Measurements from ENCODE around the gene FSTL4.

Gene FSTL4

DNA sequence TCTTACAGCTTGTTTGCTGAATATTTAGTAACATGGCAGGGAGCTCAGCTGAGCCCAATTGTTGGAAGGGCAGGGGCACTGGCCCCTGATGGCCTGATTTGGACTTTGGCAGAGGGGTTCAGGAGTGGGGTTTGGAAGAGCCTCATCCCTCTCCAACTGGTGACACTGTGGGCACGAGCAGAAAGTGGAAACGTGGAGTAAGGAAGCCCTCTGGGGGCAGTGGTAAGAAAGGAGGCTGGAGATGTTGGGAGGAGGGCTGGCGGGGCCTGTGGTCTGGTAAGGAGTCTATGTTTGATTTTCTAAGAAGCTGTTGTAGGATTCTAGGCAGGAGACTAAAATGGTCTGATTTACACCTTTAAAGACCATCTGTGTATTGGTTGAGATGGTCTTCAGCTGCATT lies 351.6 kb downstream of the FSTL4 start:
- DNase-seq (ENCODE audit: low read depth): no peak

DNA sequence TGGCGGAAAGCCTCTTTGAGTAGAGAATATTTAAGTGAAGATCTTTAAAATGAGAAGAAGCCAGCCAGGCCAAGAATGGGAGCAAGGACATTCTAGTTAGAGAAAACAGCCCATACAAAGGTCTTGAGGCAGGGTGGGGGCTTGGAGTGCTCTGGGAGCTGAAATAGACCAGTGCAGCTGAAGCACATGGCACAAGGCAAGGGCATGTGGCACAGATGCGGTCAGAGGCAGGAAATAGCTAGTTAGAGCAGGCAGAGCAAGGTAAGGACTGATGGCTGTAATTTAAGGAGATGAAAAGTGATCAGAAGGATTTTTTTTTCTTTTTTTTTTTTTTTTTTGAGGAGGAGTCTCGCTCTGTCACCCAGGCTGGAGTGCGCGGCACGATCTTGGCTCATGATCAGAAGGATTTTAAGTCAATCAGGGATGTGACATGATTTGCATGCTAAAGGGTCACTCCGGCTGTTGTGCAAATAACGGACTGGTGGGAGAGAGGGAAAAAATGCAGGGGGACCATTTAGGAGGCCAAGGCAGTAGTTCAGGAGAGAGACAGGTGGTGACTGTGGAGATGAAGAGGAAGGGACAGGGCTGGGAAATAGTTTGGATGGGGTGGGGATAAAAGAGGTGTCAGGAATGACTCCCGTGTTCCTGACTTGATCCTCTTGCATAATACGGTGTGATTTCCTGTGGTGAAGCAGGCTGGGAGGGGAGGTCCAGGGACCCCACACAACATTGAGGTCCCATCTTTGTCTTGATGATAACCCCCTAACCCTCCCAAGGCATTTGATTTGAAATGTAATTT lies 352.9 kb downstream of the FSTL4 start:
- DNase-seq (ENCODE audit: low read depth): no peak

DNA sequence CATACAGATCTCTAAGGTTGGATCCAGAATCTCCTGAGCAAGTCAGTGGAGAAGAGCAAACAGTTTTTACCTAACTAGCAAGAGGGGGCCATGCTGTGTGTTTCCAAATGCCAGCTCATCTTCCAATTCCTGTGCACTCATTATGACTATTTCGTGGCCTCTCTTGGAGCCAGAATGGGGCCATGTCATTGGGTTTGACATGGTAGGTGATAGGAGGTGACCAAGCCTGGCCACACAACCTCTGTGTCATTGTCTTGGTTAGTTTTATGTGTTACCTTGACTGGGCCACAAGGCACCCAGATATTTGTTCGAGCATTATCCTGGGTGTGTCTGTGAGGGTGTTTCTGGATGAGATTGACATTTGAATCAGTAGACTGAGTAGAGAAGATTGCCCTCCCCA lies 354.4 kb downstream of the FSTL4 start:
- no peak for DNase-seq (ENCODE audit: low read depth)

DNA sequence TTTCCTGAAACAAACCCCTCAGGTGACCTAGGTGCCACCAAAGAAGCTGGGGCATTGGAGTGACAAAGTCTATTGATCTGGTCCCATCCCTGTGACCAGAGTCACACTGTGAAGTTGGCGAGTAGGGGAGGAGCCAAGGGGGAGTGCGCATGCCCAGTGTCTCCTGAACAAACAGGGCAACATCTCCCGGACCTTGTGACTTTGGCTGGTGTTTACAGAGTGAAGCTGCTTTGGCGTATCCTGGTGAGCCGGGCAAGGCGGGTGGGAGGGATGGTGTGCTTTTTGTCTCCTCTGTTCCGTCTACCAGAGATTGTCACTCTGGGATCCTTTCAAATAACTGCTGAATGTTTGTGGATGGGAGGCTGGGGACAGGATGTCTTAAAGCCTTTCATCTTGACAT lies 356.1 kb downstream of the FSTL4 start:
- DNase-seq (ENCODE audit: low read depth): no peak

DNA sequence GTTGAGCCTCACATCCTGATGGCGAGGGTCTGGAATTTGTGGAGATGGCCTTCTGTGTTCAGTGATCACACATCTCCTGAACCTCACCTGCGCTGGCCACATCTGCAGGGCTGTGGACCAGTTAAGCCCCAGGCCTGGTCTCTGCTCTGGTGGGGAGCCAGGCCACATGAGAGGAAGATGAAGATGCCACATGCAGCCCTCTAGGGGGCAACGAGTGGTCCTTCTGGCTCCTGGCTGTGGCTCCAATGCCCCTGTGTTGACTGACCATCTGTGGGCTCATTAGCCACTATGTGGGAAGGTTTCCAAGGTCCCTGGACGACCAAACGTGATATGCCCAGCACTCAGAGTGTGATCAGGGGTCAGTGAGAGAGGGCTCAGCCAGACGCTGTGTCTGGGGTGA lies 357.5 kb downstream of the FSTL4 start:
- DNase-seq (ENCODE audit: low read depth): no peak

DNA sequence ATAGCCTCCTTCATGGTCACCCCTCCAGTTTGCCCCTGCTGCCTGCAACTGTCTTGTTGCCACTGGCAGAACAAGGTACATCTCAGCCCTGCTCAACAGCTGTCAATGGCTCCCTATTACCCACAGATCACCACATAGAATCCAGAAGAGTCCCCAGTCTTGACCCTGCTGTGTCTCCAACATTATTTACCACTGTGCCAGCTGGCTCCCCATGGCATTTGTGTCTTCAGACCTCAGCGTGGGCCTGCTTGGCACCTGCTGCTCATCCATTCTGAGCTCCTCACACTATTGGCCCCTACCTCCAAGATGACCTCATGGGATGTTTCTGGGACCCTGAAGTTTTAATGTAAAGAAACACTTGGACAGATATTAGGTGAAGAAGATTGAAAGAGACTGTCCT lies 358.7 kb downstream of the FSTL4 start:
- DNase-seq (ENCODE audit: low read depth): no peak

DNA sequence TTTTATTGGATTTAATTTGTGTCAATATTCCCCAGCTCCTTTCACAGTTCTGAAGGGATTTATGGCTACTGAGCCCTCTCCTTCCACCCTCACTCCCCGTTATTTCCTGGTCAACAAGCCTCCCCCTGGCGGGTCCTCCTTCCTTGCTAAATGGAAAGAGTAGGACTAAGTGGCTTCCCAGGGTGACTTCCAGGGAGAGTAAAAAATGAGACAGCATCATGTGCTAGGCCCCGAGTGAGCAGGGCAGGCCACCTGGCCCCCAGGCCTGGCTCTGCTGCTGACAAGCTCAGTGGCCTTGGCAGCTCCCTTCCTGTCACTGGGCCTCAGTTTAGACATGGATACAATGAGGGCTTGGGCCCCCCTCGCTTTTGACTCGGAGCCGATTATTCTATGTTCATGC lies 359.3 kb downstream of the FSTL4 start:
- no peak for DNase-seq (ENCODE audit: low read depth)

DNA sequence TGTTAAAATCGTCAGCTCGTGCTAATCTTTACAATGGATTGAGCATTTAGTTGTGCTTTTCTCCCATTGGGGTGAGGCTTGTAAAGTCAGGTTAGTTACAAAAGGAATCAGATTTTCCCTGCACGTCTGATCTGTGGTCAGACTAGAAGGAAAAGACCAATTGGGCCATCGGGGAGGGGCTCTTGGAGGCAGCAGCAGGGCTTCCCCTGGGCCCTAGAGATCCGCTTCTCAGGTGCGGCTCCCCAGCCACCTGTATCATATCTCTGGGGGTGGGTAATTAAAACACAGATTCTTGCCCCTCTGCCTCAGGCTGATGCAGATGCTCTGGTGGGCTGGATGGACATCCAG lies 360.2 kb downstream of the FSTL4 start:
- DNase-seq (ENCODE audit: low read depth): no peak

DNA sequence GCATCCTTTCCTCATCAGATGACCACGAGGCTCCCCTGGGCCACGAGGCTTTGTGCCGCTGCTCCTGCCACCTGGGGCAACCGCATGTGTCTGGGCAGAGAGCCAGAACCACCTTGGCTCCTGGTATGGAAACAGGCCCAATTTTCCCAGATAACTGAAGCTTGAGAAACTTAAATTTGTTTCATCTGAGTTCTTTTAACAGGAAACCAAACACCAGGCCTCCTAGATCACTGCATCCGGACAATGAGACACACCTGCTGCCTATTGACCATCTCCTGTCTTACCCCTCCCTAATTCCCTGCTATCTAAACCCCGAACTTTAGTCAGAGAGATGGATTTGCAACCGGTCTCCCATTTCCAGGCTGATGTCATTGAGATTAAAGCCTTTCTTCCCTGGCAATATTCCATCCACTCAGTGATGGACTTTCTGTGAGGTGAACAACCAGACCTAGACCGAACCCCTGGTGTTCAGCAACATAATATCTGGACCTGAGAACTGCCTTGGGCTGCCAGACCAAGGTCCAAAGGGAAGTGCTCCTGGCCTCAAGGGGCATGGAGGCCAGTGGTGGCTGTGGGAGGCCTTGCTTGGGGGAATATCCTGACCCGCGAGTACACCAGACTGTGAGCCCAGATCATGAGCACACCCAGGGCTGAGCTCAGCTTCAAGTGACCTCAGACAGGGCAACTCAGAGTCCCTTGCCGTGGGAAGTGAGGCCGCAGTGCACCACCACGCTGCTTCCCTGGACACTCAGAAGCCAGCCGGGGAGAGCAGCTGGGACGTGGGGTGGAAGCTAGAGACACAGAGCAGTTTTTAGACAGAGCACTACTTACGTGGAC lies 360.8 kb downstream of the FSTL4 start:
- DNase-seq (ENCODE audit: low read depth): no peak

DNA sequence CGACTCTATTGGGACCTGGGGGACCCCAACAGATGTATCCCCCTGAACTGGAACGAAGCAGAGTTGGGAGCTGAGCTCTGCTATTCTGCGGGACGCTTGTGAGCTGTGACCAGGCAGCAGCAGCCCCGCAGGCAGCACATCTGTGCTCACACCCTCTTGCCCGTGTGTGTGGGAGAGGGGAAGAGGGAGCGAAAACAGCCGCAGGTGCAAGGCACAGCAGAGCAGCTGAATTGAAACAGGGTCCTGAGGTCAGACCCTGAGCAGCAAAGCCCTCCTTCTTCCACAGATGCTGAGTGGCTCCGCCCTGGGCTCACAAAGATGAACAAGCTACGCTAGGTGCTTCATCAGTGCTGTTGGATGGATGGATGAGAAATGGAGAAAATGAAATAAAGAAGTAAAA lies 361.8 kb downstream of the FSTL4 start:
- DNase-seq (ENCODE audit: low read depth): no peak

DNA sequence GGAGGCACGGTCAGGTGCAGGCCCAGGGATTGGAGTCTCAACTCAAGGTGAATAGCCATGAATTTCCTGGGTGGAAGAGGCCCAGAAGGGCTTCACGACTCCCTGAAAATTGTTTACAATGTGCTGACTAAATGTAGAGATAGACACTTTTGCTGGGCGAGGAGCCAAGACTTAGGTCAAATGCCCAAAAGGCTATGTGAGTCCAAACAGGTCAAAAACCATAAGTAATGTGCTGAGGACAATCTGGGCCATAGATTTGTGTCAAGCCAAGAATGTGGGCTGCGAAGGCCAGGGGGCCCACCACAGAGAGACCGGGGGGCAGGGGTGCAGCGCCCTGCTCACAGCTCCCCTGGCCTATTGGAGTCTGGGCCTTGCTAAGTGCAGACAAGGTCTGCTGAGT lies 362.7 kb downstream of the FSTL4 start:
- no peak for DNase-seq (ENCODE audit: low read depth)

DNA sequence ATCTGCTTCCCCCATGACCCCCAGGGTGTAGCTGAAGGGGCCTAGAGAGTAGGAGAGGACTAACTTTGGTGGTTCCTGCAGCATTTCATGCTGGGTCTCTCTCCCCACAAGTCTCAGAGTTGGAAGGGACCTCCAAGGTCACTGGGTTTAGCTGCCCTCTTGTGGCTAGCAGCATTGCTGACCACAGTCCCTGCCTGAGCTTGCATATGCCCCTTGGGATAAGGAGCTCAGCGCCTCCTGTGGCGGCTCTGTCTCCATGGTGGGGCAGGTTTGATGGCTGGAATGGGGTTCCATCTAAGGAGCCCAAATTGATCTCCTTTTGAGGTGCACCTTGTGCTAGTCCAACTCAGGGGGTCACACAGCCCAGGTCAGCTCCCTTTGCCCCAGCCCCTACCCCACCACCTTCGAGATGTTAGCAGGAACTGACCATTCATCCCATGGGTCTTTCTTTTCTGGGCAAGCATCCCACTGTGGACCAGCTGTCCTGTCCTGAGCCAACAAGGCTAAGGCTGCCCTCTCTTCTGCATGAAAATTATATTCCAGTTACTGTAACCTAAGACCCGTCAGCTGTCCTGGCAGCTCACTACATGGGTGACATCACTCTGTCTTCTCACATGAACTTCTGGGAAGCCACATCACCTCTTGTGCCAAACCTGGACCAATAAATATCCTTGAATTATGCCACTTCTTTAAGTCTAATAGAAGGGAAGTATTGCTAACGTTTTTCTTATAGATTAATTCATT lies 364.3 kb downstream of the FSTL4 start:
- no peak for DNase-seq (ENCODE audit: low read depth)

DNA sequence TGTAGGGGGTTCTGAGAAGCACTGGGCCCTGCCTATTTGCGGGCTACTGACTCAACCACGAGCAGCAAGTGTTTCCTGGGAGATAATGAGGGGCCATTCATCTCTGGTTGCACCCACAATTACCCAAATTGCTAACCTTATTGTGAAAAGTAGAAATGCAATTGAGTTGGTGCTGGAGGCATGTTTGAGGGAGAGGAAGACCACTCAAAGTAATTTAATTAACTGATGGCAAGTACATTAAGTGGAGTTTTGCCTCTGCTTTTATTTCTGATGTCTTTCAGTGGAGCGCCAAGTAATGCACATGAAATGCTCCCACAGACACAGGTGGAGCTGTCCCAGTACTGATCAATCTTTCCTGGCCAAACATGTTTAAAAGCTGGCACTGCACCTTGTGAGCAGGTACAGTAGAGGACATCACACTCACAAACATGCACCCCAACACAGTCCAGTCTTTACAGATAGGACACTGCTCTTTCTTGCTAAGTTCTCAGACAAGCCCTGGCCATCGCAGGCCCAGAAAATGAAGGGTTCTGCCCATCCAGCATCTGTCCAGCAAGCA lies 365.1 kb downstream of the FSTL4 start:
- DNase-seq (ENCODE audit: low read depth): no peak

DNA sequence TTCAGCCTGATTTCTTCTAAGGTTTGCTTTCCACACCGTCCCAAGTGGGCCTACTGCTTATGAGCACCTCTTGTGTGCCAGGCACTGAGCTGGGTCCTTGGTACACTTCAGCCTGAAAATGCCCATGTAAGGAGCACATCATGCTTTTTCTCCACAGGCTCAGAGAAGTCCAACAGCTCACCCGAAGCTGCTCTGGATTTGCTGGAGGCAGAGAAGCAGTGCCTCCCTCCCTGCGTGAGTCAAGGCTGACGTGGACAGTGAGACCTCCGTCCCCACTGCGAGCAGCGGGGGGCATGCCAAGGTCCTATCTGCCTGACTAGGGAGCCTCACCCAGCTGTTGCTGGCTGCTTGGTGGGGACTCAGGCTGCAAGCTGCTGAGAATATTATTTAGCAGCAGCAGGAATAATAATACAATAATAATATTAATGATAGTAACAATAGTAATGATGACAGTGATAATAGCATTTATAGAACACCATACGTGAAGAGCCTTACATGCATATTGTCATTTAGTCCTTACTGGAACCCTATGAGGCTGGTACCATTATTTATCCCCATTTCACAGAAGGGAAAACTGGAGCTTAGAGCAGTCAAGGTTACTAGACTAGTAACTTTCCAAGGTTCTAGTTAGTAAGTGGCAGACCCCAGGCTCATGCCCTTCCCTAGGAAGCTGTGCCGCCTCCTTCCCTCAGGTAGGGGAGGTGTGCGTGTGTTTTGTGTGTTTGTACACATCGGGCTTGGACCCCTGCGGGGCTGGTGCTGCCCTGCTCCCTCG lies 365.8 kb downstream of the FSTL4 start:
- DNase-seq (ENCODE audit: low read depth): no peak

DNA sequence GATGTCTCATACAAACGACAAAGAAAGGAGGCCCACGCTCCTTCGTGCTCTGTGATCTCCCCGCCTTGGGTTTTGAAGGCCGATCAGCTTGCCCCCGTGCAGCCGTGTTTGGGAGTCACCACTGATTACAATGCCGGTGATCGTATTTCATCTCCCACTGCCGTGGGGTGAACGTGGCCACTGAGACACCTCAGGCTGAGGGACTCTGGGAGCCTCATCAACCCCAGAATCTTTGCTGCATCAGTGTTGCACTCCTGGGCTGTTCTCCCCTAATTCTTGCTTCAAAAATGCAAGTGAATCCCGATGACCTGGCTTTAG lies 366.3 kb downstream of the FSTL4 start:
- DNase-seq (ENCODE audit: low read depth): no peak

DNA sequence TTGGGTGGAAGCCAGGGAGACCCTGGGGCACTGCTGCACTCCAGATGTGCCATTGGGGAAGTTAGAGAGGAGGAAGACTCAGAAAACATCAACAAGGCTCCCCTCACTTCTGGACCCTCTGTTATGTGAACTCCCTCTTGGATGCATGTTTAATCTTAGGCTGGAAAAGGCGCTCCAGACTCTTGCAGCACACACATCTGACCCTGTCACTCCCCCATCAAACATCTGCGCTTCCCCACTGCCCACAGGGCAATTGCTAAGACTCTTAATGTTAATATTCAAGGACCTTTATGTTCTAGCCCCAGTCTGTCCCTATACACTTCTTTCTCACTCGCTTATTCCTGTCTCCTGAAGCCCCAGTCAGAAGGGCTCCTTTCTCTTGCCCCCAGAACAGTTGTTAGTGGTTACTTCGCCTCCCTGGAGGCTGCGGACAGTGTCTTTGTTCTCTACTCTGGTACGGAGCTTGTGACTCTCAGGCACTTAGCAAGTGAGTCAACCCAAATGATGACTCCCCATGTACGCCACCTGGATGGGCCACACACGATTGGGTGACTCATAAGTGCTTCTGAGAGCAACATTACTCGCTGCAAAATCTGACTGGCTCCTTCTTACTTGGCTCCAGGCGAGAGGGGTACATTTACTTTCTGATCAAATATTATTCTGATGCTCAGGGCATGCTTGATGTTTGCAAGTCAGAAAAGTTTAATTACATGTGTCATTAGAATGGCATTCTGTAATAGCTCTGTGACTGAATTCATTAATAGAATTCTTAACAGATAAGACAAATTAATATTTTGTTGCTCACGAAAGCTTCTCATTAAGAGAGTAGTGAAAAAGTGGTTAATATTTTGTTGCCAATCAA lies 366.9 kb downstream of the FSTL4 start:
- DNase-seq (ENCODE audit: low read depth): no peak

DNA sequence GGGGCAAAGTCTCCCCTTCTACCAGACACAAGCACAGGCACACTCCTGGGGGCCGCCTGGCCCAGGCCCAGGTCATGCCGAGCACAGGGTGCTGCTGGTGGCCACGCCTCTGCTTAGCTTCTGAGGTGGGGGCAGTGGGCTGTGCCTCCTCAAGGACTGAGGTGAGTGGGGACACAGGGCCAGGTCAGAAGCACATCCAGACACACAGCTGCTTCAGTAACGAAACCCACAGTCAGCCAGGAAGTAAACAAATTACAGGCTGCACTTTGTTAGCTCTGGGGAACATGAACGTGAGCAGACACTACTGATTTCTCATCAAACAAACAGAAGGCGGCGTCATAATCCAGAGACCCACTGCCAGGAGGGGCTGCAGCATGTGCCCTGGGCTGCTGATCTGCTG lies 368.1 kb downstream of the FSTL4 start:
- DNase-seq (ENCODE audit: low read depth): no peak

DNA sequence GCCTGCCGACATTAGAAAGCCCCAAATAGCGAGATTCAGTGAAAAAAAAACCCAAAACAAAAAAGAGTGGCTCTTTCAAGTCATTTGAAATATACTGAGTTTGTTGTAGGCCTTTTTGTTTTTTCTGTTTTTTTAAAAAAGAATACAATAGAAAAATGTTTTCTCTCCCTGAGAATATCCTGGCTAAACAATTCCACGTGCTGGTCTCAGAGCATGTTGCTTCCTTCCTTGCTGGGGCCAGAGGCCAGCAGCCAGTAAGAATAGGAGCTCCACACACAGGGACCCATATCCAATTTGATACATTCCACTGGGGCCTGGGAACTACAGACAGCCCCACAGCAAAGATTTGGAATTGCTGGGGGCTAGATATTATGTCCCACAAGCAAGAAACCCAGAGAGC lies 369.1 kb downstream of the FSTL4 start:
- no peak for DNase-seq (ENCODE audit: low read depth)

DNA sequence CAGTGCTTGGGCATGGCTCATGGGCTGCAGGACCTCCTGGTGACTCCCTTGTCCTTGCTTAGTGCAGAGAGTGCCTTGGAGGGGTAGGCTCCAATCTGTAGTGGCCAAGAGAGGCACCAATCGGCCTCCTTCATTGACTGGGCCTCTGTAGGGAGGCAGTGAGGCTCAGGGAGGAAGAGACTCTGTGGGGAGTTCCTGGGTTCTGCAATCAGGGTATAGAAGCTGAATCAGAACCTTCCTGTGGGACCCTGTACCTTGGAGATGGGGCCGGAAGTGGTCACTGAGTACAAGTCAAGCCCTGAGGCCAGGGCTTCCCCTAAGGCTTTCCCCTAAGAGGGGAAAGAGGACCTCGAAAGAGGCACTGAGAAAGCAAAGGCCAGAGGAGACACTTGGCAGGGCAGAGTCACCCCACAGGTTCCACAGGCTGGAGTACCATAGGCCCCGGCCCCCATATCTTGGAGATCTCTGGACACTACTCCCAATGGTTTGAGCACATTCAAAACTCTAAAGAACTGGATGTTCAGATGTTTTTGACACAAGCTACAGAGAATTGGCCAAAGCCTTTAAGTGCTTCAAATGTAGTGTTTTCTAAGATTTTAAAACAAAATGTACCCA lies 370.0 kb downstream of the FSTL4 start:
- no peak for DNase-seq (ENCODE audit: low read depth)
